HG02610 (cell line): ENCODE measurements around the gene ADAM12.

Experiments
- ATAC-seq: cut with Tn5 transposase; IDR thresholded peaks from one replicate; pipeline ENCODE4 v1.9.1; 2021; ENCODE audit warnings: mild to moderate bottlenecking, moderate library complexity; ENCODE audit not compliant: unreplicated experiment

Gene ADAM12

GRCh38 chr10:126097558-126098225 is 290.6 kb downstream of the ADAM12 start:
- no peak for ATAC-seq

- ATAC-seq, result no peak
These were observed 293.7 kb downstream of the ADAM12 start for GRCh38 chr10:126094537-126094936.

GRCh38 chr10:126092366-126093215 is 295.7 kb downstream of the ADAM12 start:
- no peak for ATAC-seq

- ATAC-seq, result no peak
These were observed 297.2 kb downstream of the ADAM12 start for GRCh38 chr10:126090911-126091728.

DNA sequence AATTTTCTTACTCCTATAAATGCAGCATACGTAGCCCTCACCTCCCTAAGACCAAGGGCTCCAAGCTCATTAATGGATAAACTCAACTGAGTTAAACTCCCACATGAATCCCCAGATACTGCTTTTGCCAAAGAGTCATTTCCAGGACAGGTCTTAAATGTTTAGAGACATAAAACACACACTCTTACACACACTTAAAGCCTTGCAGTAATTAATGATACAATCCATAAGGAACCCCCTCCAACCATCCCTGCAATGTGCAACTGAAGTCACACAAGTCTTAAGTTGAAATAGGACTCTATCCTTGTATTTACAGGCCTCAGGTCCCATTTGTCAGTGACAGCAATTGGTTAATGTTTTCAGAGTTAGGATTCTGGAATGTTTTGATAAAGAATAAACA is 297.8 kb downstream of the ADAM12 start:
- ATAC-seq, result no peak

DNA sequence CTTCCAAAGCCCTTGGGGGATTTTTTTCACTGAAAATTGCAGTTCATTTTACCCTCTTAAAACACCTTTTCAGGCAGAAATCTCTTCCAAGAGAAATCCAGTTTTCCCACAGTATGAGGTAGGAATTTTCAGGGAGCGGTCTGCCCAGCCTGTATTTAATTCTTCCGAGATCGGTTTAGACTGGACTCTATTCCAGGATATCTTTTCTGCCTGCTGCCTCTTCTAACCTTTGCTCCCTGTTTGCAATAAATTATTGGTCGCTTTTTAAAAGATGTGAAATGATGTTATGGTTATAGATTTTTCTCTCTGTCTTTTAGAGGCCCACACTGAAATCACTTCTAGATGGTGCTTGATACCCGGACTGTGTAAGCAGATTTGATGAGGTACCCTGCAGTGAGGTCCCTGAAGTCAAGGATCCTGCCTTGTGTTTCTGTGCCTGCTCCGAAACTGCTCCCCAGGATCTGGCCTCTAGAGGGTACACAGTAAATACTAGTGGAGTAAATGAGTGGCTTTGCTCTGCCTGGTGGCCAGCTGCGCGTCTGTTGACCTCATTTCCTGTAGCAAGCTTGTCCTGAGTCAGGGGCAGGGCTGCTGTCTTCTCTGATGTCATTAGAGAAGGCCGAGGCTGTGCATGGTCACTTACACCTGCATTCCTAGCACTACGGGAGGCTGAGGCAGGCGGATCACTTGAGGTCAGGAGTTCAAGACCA is 300.3 kb downstream of the ADAM12 start:
- no peak for ATAC-seq

- no peak for ATAC-seq
These were observed 301.1 kb downstream of the ADAM12 start for GRCh38 chr10:126087153-126087680.

DNA sequence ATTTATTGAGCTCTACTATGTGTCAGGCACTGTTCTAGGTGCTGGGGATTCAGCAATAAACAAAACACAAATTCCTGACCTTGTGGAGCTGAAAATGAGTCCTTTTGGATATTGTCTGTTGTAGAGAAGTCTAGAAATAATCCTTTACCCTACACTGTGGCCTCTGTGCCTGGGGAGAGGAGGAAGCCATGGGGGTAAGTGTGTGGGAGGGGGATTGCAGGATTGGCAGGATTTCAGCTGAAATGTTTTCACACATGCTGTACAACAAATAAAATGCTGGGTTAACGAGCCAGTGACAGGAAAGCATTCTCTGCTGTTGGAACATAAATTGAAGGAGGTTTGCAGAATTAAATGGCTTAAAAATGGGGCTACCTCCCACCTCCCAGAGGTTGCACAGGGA is 302.5 kb downstream of the ADAM12 start:
- ATAC-seq, result no peak

DNA sequence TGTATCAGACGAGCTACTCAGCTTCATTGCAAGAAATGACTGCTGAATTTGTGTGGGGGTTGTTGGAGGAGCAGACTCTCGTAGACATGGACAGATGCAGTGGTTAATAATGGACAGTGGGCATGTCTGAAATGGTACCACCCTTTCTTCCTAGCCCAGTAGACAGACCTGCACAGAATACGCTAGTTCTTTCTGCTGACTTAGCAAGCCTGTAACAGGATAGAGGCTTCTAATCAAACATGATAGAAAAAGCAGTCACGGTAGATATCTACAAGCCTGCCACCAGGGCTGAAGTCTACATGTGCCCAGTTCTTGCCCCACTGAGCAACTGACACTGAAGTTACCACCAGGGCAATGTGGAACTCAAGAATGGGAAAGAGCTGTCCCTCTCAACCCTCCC is 303.9 kb downstream of the ADAM12 start:
- ATAC-seq, result no peak

DNA sequence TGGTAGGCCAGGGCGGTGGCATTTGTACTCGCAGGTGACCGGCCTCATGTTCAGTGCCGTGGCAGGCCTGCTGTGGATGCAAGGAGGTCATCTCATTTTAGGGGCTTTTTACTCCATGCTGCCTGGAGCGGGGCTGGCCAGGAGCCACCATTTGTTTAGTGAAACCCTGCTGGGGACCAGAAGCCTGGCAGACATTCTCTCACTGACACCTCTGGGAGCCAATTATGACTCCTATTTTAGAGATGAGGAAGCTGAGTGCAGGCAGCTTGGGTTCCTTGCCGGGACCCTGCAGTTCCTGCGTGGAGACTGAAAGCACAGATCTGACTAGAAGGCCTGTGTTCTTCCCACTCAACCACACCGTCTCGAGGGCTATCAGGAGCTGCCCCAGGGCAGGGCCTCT is 305.3 kb downstream of the ADAM12 start:
- ATAC-seq, result no peak

GRCh38 chr10:126081841-126082466 is 306.3 kb downstream of the ADAM12 start:
- no peak for ATAC-seq

- ATAC-seq, result no peak
These were observed 307.3 kb downstream of the ADAM12 start for GRCh38 chr10:126080879-126081411.

DNA sequence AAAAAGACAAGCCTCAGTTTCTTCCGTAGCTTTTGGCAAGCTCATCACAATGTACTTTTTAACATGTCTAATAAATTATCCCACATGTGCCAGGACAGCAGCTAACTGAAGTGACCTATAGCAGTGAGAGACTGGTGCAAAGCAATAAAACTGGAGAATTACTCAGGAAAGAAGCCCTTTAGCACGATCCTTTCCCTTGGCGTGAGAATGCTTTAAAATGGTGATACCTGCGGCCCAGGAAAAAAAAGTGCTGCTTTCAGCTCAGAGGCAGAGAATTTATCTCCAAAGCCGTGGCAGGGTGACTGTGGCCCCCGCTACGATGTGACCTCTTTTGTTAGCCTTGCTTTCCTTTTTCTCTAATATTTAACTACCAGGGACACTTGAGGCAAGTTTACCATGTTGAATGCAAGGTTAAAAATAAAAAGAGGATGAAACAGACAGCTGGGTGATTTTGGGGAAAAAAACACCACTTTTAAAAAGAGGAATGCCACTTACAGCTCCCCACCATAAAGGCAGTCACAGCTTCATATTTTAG is 307.9 kb downstream of the ADAM12 start:
- ATAC-seq, result no peak

GRCh38 chr10:126075009-126075408 is 313.3 kb downstream of the ADAM12 start:
- no peak for ATAC-seq

- ATAC-seq, result no peak
These were observed 314.0 kb downstream of the ADAM12 start for GRCh38 chr10:126074291-126074690.

GRCh38 chr10:126073606-126074005 is 314.7 kb downstream of the ADAM12 start:
- ATAC-seq, result no peak

DNA sequence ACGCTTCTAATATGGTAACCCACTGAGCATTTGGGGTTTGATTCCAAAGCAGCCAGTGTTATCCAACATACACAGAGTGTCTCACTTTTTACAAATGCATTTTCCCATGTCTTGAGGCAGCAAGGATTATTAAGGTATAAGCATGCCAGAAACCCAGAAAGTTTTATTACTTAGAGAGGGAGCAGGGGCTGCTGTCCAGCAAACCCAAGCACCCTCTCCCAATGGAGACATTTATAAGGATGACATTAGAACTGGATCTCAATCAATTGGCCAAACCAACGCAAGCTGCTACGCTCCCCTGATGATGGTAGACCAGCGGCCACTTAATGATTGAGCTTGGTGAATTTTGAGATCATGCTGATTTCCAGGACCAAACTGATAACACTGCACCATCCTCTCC is 315.7 kb downstream of the ADAM12 start:
- ATAC-seq, result no peak

DNA sequence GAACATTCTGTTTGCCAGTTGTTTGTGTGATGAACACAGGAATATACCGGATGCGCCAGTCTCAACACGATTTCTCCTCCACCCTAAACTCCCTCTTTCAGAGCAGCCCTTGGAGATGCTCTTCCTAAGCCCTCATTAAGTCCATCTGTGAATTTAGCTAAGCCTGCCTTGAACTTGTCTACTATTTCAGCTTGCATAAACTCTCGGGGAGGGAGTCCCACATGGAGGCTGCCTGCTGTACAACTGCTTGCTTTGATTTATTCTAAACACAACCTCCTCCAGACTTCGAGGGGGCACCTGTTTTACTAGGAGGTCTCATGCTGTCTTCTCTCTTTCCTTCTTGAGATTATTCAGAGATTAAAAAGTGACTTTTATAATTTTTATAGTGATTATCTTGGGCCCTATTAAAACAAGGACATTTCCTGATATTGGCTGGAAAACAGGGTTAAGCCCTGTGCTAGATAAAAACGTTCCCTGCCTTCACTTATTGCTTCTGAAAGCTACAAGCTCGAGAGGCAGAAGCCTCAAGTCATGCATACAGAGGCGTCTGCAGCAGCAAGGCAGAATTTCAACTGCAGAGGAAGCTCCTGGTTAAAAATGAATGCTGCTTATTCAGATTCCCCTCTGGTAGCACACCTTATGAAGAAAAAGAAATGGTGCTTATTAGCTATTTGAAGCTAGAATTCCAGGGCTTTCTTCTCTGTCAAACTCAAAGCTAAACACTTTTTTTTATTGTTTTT is 317.6 kb downstream of the ADAM12 start:
- no peak for ATAC-seq

DNA sequence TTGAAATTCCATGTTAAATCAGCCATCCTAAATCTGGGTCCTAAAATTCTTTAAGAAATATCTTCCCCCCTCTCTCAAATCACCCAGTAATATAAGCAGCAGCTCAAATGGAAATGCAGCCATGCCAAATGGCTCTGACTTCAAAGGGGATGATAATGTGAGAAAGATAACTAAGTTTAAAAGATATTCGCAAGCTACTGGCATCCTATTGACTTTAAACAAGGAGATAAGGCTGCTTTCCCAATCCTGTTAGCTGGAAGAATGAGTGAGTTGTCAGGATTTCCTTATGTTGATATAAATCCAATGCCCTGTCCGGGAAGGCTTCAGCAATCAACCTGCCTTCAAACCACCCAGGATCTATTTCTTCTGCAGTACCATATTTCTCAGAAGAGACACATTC is 320.0 kb downstream of the ADAM12 start:
- no peak for ATAC-seq
